Lower leg skin (tissue), 3 donors: ENCODE results near the gene IL4I1.

ENCODE experiments used
- POLR2A ChIP-seq, 2 donors: fragments of 450-650 bp; IDR thresholded peaks; one replicate each; pipeline ENCODE4 v1.6.1; 2016 to 2017; ENCODE audit warnings: antibody characterized with exemption in 2 of 2, mild to moderate bottlenecking in 1 of 2, moderate library complexity in 1 of 2
- TF ChIP-seq, protein P1 (sequence below), 3 donors: fragments of 450-650 bp; IDR thresholded peaks; one replicate each; pipeline ENCODE4 v1.5.1; 2016; ENCODE audit warnings: antibody characterized with exemption in 3 of 3, mild to moderate bottlenecking in 3 of 3, moderate library complexity in 2 of 3

DNA sequence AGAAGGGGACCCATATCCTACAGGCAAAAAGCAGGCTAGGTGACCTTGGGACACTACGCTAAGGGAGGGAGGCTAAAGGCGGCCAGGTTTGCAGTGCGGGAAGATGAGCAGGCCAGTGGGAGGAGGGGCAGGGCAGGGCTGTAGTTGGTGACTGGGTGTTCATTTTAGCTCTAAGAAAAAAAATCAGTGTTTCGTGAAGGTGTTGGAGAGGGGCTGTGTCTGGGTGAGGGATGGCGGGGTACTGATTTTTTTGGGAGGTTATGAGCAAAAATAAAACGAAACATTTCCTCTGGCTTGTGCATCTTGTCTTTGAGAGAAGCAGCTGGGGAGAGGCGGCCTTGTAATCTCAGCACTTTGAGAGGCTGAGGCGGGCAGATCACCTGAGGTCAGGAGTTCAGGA lies 37.0 kb upstream of the IL4I1 start:
- TF ChIP-seq, protein P1, sequence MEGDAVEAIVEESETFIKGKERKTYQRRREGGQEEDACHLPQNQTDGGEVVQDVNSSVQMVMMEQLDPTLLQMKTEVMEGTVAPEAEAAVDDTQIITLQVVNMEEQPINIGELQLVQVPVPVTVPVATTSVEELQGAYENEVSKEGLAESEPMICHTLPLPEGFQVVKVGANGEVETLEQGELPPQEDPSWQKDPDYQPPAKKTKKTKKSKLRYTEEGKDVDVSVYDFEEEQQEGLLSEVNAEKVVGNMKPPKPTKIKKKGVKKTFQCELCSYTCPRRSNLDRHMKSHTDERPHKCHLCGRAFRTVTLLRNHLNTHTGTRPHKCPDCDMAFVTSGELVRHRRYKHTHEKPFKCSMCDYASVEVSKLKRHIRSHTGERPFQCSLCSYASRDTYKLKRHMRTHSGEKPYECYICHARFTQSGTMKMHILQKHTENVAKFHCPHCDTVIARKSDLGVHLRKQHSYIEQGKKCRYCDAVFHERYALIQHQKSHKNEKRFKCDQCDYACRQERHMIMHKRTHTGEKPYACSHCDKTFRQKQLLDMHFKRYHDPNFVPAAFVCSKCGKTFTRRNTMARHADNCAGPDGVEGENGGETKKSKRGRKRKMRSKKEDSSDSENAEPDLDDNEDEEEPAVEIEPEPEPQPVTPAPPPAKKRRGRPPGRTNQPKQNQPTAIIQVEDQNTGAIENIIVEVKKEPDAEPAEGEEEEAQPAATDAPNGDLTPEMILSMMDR (IDR thresholded peaks at IDR 0.05): no peak
- no peak for TF ChIP-seq POLR2A (IDR thresholded peaks at IDR 0.05)
